Measurements from ENCODE around the gene PAK1IP1. TPM values are rescaled to one million over a fixed set of nuclear protein-coding genes. Genes with fewer than 3 reads are reported as not detected.

The PAK1IP1 gene
- total and polyA plus RNA-seq, 11 donors = 6.1 to 21.0 (median 8.7) TPM

- no peak for DNase-seq
- Histone ChIP-seq H3K36me3 (no peaks in the 10 kb centered on the region), H3K4me1 (no peaks in the 10 kb centered on the region), H3K4me3 (no peak overlapping the region), H3K9me3 (no peaks in the 10 kb centered on the region), H3K27ac (no peak overlapping the region), H3K27me3 (no peaks in the 10 kb centered on the region)
- ATAC-seq = no peak
- TF ChIP-seq POLR2A (IDR thresholded peaks at IDR 0.05) = no peak
- no peak for TF ChIP-seq CTCF (IDR thresholded peaks at IDR 0.05)
- intact Hi-C loops (cut with DNase I) = no loop called here
Measured at GRCh38 chr6:10682355-10682988, 12.3 kb upstream of the PAK1IP1 start.

GRCh38 chr6:10684618-10685017 is 10.2 kb upstream of the PAK1IP1 start:
- DNase-seq (no peak), ATAC-seq (no peak)
- intact Hi-C loops (cut with DNase I) = no loop called here
- Histone ChIP-seq H3K27me3 (no peaks in the 10 kb centered on the region), H3K36me3 (no peaks in the 10 kb centered on the region), H3K27ac (no peak overlapping the region), H3K4me1 (no peaks in the 10 kb centered on the region), H3K9me3 (no peaks in the 10 kb centered on the region), H3K4me3 (no peak overlapping the region)
- TF ChIP-seq POLR2A (IDR thresholded peaks at IDR 0.05) (no peak), CTCF (IDR thresholded peaks at IDR 0.05) (no peak)
- 72 to 82% (median 75%) methylated on average over 5 of the region's 5 CpGs for WGBS, 4 donors

GRCh38 chr6:10685092-10685915 is 9.5 kb upstream of the PAK1IP1 start:
- 68 to 77% (median 75%) methylated on average over 3 of the region's 3 CpGs for WGBS, 4 donors
- ATAC-seq (no peak), DNase-seq (no peak)
- Histone ChIP-seq H3K27me3 (no peaks in the 10 kb centered on the region), H3K4me3 (no peak overlapping the region), H3K9me3 (no peaks in the 10 kb centered on the region), H3K27ac (no peak overlapping the region), H3K4me1 (no peaks in the 10 kb centered on the region), H3K36me3 (no peaks in the 10 kb centered on the region)
- TF ChIP-seq CTCF (IDR thresholded peaks at IDR 0.05) (no peak), POLR2A (IDR thresholded peaks at IDR 0.05) (no peak)
- intact Hi-C loops (cut with DNase I) = no loop called here

- 77 to 85% (median 84%) methylated on average over 8 of the region's 8 CpGs for WGBS, 4 donors
- no peaks in the 10 kb centered on the region for H3K4me1 ChIP-seq
- no peaks in the 10 kb centered on the region for H3K9me3 ChIP-seq
- TF ChIP-seq CTCF (IDR thresholded peaks at IDR 0.05) = no peak
- no peak for TF ChIP-seq POLR2A (IDR thresholded peaks at IDR 0.05)
- no peaks in the 10 kb centered on the region for H3K36me3 ChIP-seq
- ATAC-seq (no peak), DNase-seq (no peak)
- H3K27ac ChIP-seq = no peak overlapping the region
- intact Hi-C loops (cut with DNase I) = no loop called here
- no peak overlapping the region for H3K4me3 ChIP-seq
- H3K27me3 ChIP-seq = no peaks in the 10 kb centered on the region
Measured at GRCh38 chr6:10686901-10687300, 7.9 kb upstream of the PAK1IP1 start.

Measured in heart left ventricle (tissue), 16 donors.